Right cardiac atrium (tissue), 5 donors: Measurements from ENCODE around the gene FHOD1. TPM values are rescaled to one million over a fixed set of nuclear protein-coding genes. Genes with fewer than 3 reads are reported as not detected.

Experiments
- ATAC-seq, 2 donors: fragments of 200-7000 bp; cut with Tn5 transposase; one replicate each; pipeline versions ENCODE4 v1.8.0 to v1.9.1; 2020; ENCODE audit warnings: moderate library complexity in 2 of 2, mild to moderate bottlenecking in 1 of 2
- DNase-seq, 3 donors: peaks; one replicate each; pipeline ENCODE4 v3.0.0-alpha.2; 2020
- H3K27ac ChIP-seq: one replicate; pipeline ENCODE4 v1.5.1; 2013; ENCODE audit warnings: mild to moderate bottlenecking, low read length, control low read depth, moderate library complexity
- H3K27me3 ChIP-seq: one replicate; pipeline ENCODE4 v1.6.1; 2013; ENCODE audit not compliant: control insufficient read depth, insufficient read depth
- H3K4me1 ChIP-seq: one replicate; pipeline ENCODE4 v1.6.1; 2013; ENCODE audit warnings: low read length; ENCODE audit not compliant: control insufficient read depth, insufficient read depth
- H3K4me3 ChIP-seq: one replicate; pipeline ENCODE4 v1.5.1; 2013; ENCODE audit warnings: low read length, control low read depth
- H3K9me3 ChIP-seq: one replicate; pipeline ENCODE4 v1.6.1; 2013; ENCODE audit warnings: low read length; ENCODE audit not compliant: control insufficient read depth
- WGBS: extraction: QIAGEN DNeasy Blood & Tissue Kit; methylation state at CpG from one replicate; pipeline ENCODE4 v1.1.7; 2013; 5-methylcytosine and 5-hydroxymethylcytosine counted together
- intact Hi-C, 4 donors: fragments of 100-400 bp; cut with DNase I; formaldehyde crosslinking; loops; one replicate each; pipeline versions ENCODE4 v1.11.0 to v1.14.0; 2022 to 2023
- long read RNA-seq, 4 donors: library from polyadenylated mRNA; unstranded; transcript quantifications; one replicate each; pipeline ENCODE4 v2.0.0, GENCODE V29; 2020 to 2021
- polyA plus RNA-seq: library from polyadenylated mRNA; stranded (reverse); fragments of 200-250 nt; gene quantifications from one replicate; pipeline ENCODE4 v1.2.3, GENCODE V29; 2013
- total RNA-seq, 4 donors: library from RNA; stranded (reverse); fragmentation: NEBNext Ultra II Directional; extraction: Animal tissue kit (Norgen Biotek cat#: 25700); gene quantifications; one replicate each; pipeline ENCODE4 v1.2.1, GENCODE V29; 2021
- donor health status: healthy with polysubstance abuse.
- donor health status: DM: no; HTN: yes; CAD: no.
- donor health status: DM: no; HTN: no; CAD: no.
- donor health status: DM: no; HTN: yes; CAD: no; lungs with severe emphysema.
- donor health status: DM: yes; HTN: yes; CAD: no.

FHOD1 gene
- 10 to 100 TPM; 16.9 to 32.1 (median 19.4) TPM for total RNA-seq
- polyA plus RNA-seq, result 20.5 TPM
- long read RNA-seq, donor 1, partial matches to known transcripts, result 10 of 19 reads
- long read RNA-seq, donor 1, other reads (novel, unspliced or antisense), result 8 of 19 reads
- long read RNA-seq, donor 2, partial matches to known transcripts, result 4 of 7 reads
- long read RNA-seq, donor 2, other reads (novel, unspliced or antisense), result 3 of 7 reads
- long read RNA-seq, donor 3, partial matches to known transcripts, result 7 of 15 reads
- long read RNA-seq, donor 3, other reads (novel, unspliced or antisense), result 7 of 15 reads
- long read RNA-seq, donor 4, partial matches to known transcripts, result 4 of 10 reads
- long read RNA-seq, donor 4, other reads (novel, unspliced or antisense), result 5 of 10 reads

DNA sequence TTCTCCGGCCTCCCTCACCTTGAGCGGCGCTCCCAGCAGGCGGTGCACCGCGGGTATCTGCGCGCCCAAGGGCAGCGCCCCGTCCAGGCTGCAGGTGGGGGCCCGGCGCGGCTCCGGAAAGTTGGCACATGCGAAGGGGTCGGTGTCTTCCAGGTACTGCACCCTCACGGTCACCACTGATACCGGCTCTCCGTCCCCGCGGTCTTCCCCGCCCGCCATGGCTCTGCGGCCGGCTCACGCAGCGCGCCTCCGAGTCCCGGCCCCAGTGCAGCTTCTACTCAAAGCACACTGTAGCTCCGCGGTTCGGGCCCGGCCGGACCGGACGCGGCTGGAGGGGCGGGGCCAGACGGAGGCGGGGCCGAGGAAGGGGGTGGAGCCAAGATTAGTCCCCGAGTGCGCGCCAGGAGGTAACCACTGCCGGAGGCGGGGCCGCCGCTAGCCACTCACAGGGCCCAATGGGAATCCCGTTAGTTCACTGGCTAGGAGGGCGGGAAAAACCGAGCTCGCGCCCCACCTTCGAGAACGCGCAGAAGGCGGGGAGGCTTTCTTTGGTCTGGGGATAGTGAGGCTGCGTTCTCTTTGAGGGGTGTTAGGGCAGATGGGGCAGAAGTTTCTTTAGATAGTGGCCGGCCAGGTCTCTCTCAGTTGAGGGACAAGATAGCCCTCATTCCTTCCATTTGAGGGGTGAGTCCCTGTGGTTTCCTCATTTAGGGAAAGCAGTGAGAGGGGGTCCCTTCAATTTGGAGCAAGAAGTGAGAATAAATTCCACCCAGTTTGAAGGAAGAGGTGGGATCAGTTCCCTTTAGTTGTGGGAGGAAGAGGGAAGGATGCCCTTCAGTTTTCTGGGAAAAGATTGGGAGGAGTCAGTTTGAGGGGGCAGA lies at the start of gene FHOD1:
FHOD1 (minus strand) TSS at position 290 of the 881 bp plus-strand sequence; CDS start at position 219, 71 bp downstream.
- WGBS, result under 1% methylated on average over 60 of the region's 60 CpGs
- H3K4me3 ChIP-seq, result peak within 1 kb of the TSS; percentile 58
- DNase-seq (peak; percentile 98 to 100 (median 99)), ATAC-seq (peak; percentile 87 to 89)
- peaks cover 18% of the 10 kb centered on the region for H3K4me1 ChIP-seq
- intact Hi-C loops, result no loop called here
- H3K27me3 ChIP-seq, result no peaks in the 10 kb centered on the region
- peak within 1 kb of the TSS; percentile 93 for H3K27ac ChIP-seq
- H3K9me3 ChIP-seq, result no peaks in the 10 kb centered on the region

GRCh38 chr16:67296420-67296819 lies 49.1 kb upstream of the FHOD1 start:
- Histone ChIP-seq H3K27ac (no peak overlapping the region), H3K27me3 (no peaks in the 10 kb centered on the region), H3K4me1 (peaks cover 4% of the 10 kb centered on the region), H3K9me3 (no peaks in the 10 kb centered on the region), H3K4me3 (no peak overlapping the region)
- intact Hi-C loops, result no loop called here
- DNase-seq (no peak), ATAC-seq (no peak)
- 71% methylated on average over 3 of the region's 3 CpGs for WGBS

DNA sequence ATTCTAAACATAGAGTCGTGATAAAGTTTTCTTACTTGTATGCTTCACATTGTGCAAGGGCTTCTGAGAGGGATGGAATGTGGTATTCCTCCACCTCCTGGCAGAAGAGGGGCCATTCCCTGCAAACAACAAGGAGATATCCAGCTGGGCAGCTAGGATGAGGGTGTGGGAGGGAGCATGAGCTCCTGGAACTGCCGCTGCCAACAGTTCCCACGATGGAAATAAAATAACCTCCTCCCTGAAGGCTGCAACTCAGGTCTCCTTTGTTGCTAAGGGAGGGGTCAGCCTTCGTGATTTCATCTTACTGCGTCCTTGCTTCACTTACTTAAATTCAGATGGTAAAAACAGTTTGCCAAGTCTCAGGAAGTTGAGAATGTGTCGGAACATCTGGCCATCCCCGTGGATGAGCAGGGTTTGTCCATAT lies 47.7 kb upstream of the FHOD1 start:
- intact Hi-C loops, result no loop called here
- DNase-seq, result peak in 1 of 3 donors; percentile 27
- Histone ChIP-seq H3K27ac (no peak overlapping the region), H3K9me3 (no peaks in the 10 kb centered on the region), H3K4me1 (no peaks in the 10 kb centered on the region), H3K4me3 (no peak overlapping the region), H3K27me3 (no peaks in the 10 kb centered on the region)
- 51% methylated on average over 7 of the region's 7 CpGs for WGBS
- no peak for ATAC-seq

- Histone ChIP-seq H3K27me3 (no peaks in the 10 kb centered on the region), H3K9me3 (no peaks in the 10 kb centered on the region), H3K27ac (no peak overlapping the region), H3K4me1 (no peaks in the 10 kb centered on the region), H3K4me3 (no peak overlapping the region)
- WGBS, result 87% methylated on average over 4 of the region's 4 CpGs
- intact Hi-C loops, result no loop called here
- no peak for ATAC-seq
- DNase-seq, result no peak
These were observed 47.0 kb upstream of the FHOD1 start for GRCh38 chr16:67294171-67294757.

GRCh38 chr16:67291461-67291860 lies 44.2 kb upstream of the FHOD1 start:
- Histone ChIP-seq H3K27me3 (no peaks in the 10 kb centered on the region), H3K27ac (no peak overlapping the region), H3K4me3 (no peak overlapping the region), H3K9me3 (no peaks in the 10 kb centered on the region), H3K4me1 (no peaks in the 10 kb centered on the region)
- WGBS, result 81% methylated on average over 7 of the region's 7 CpGs
- intact Hi-C loops, result no loop called here
- ATAC-seq, result no peak
- DNase-seq, result no peak

- Histone ChIP-seq H3K9me3 (no peaks in the 10 kb centered on the region), H3K27ac (no peak overlapping the region), H3K27me3 (no peaks in the 10 kb centered on the region), H3K4me1 (no peaks in the 10 kb centered on the region), H3K4me3 (no peak overlapping the region)
- DNase-seq, result no peak
- intact Hi-C loops, result loop anchor here in 1 of 4 donors (10.0 kb wide), 1 partner anchor 117 kb away; no protein-coding TSS in a partner anchor
- ATAC-seq, result no peak
- 94% methylated on average over 14 of the region's 14 CpGs for WGBS
These were observed 40.7 kb upstream of the FHOD1 start for GRCh38 chr16:67287960-67288359.

DNA sequence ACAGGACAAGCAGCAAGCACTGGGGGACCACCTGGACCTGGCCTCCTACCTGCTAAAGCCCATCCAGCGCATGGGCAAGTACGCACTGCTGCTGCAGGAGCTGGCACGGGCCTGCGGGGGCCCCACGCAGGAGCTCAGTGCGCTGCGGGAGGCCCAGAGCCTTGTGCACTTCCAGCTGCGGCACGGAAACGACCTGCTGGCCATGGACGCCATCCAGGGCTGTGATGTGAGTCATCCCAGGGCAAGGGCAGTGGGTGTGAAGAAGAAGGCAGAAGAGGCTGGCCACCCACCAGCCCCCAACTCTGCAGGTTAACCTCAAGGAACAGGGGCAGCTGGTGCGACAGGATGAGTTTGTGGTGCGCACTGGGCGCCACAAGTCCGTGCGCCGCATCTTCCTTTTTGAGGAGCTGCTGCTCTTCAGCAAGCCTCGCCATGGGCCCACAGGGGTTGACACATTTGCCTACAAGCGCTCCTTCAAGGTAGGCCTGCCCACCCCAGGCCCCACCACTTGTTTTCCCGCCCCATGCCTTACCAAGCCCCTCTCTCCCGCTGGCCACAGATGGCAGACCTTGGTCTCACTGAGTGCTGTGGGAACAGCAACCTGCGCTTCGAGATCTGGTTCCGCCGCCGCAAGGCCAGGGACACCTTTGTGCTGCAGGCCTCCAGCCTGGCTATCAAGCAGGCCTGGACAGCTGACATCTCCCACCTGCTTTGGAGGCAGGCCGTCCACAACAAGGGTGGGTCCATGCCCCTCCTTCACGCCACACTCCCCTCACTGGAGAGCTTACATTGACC lies 39.4 kb upstream of the FHOD1 start:
- ATAC-seq, result no peak
- DNase-seq, result no peak
- intact Hi-C loops, result loop anchor here in 1 of 4 donors (10.0 kb wide), 1 partner anchor 118 kb away; no protein-coding TSS in a partner anchor
- no peaks in the 10 kb centered on the region for H3K4me1 ChIP-seq
- no peaks in the 10 kb centered on the region for H3K27me3 ChIP-seq
- 90% methylated on average over 28 of the region's 28 CpGs for WGBS
- no peak overlapping the region for H3K27ac ChIP-seq
- H3K9me3 ChIP-seq, result no peaks in the 10 kb centered on the region
- H3K4me3 ChIP-seq, result no peak overlapping the region

- Histone ChIP-seq H3K9me3 (no peaks in the 10 kb centered on the region), H3K27me3 (no peaks in the 10 kb centered on the region), H3K4me3 (no peak overlapping the region), H3K4me1 (no peaks in the 10 kb centered on the region), H3K27ac (no peak overlapping the region)
- DNase-seq (peak in 1 of 3 donors; percentile 78), ATAC-seq (peak; percentile 50 to 53)
- WGBS, result 76% methylated on average over 34 of the region's 34 CpGs
- intact Hi-C loops, result loop anchor here in 1 of 4 donors (10.0 kb wide), 1 partner anchor 120 kb away; no protein-coding TSS in a partner anchor
These were observed 37.7 kb upstream of the FHOD1 start for GRCh38 chr16:67284699-67285646.

DNA sequence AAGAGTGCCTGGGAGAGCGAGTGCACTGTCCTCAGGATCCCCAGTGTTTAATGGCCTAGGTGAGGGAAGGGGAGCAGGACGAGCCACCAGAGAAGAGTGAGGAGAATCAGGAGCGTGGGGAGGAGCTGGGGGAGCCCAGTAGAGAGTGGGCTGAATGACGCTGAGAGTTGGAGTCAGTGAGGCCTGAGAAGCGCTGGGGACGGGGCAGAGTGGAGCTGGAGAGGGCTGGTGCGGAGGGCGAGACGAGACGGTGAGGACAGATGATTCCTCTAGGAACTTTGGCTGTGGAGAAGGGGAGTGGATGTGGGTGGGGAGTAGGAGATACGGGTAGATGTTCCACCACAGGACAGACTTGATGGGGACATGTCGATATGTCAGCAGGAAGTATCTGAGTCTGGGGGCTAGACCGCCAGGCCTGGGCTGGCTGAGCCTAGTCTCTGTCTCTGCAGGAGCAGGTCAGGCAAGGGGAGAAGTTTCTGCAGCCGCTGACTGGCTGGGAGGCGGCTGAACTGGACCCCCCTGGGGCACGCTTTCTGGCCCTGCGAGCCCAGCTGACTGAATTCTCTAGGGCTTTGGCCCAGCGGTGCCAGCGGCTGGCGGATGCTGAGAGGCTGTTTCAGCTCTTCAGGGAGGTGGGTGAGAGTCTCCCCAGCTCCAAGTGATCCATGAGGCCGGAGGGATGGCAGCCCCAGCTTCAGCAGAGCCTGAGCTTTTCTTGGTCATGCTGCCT lies 36.7 kb upstream of the FHOD1 start:
- H3K4me3 ChIP-seq, result no peak overlapping the region
- H3K9me3 ChIP-seq, result no peaks in the 10 kb centered on the region
- DNase-seq (no peak), ATAC-seq (no peak)
- no peaks in the 10 kb centered on the region for H3K27me3 ChIP-seq
- no peak overlapping the region for H3K27ac ChIP-seq
- no peaks in the 10 kb centered on the region for H3K4me1 ChIP-seq
- intact Hi-C loops, result loop anchor here in 1 of 4 donors (10.0 kb wide), 1 partner anchor 121 kb away; no protein-coding TSS in a partner anchor
- WGBS, result 92% methylated on average over 21 of the region's 21 CpGs
